ENCODE data around the gene ZYG11B. TPM values are rescaled to one million over a fixed set of nuclear protein-coding genes. Genes with fewer than 3 reads are reported as not detected.

The ZYG11B gene
- polyA plus RNA-seq, 1 donor (not counting 4 experiments of a cell fraction or from before 2014, with no cell fraction given) = 13.4 TPM

- no peak overlapping the region for H3K27ac ChIP-seq (ENCODE audit: control insufficient read depth, insufficient read depth, low read length)
- H3K9ac ChIP-seq (ENCODE audit: control insufficient read depth, extremely low read depth, insufficient read depth, low read length) = no peak overlapping the region
- DNase-seq (ENCODE audit: low read depth, low spot score) (no peak), FAIRE-seq (no peak)
- H3K4me1 ChIP-seq (ENCODE audit: control insufficient read depth, extremely low read depth, insufficient read depth, low read length) = no peaks in the 10 kb centered on the region
- no peaks in the 10 kb centered on the region for H3K79me2 ChIP-seq (ENCODE audit: control insufficient read depth, insufficient read depth, low read length)
- no peaks in the 10 kb centered on the region for H3K27me3 ChIP-seq (ENCODE audit: control insufficient read depth, extremely low read depth, insufficient read depth, low read length)
- peaks cover 0 to 2% of the 10 kb centered on the region in 2 experiments for H3K36me3 ChIP-seq (ENCODE audit: control insufficient read depth in 2 of 2, extremely low read depth in 1 of 2, insufficient read depth in 2 of 2, low read length in 2 of 2)
- no peaks in the 10 kb centered on the region for H3K9me1 ChIP-seq (ENCODE audit: control insufficient read depth, extremely low read depth, insufficient read depth, low read length)
- H3K4me3 ChIP-seq (ENCODE audit: control insufficient read depth in 2 of 3, extremely low read depth in 1 of 3, insufficient read depth in 2 of 3, low read depth in 1 of 3, low read length in 3 of 3) = no peak overlapping the region
- H3K9me3 ChIP-seq (ENCODE audit: control insufficient read depth, low read depth, low read length) = no peaks in the 10 kb centered on the region
- H3K4me2 ChIP-seq (ENCODE audit: control insufficient read depth, extremely low read depth, insufficient read depth, low read depth, low read length) = no peak overlapping the region
- TF ChIP-seq EZH2 (IDR thresholded peaks at IDR 0.05; ENCODE audit: low read length) = no peak
- no peak for TF ChIP-seq CTCF (optimal IDR thresholded peaks at IDR 0.05 in 1 of 3, IDR thresholded peaks at IDR 0.05 in 1 of 3, conservative IDR thresholded peaks at IDR 0.05 in 1 of 3; ENCODE audit: extremely low read depth in 1 of 3, insufficient read depth in 2 of 3, low read length in 3 of 3)
- no peak overlapping the region for H2AFZ ChIP-seq (ENCODE audit: control insufficient read depth, low read length)
- no peaks in the 10 kb centered on the region for H4K20me1 ChIP-seq (ENCODE audit: control insufficient read depth, extremely low read depth, insufficient read depth, low read length)
- dilution Hi-C loops (cut with MboI; ENCODE audit: extremely low pct_ligation_motif_present, low sequenced_read_pairs) = no loop called here
Observed at GRCh38 chr1:52769346-52770033, 43.2 kb downstream of the ZYG11B start.

- no peaks in the 10 kb centered on the region for H3K27me3 ChIP-seq (ENCODE audit: control insufficient read depth, extremely low read depth, insufficient read depth, low read length)
- H3K4me2 ChIP-seq (ENCODE audit: control insufficient read depth, extremely low read depth, insufficient read depth, low read depth, low read length) = no peak overlapping the region
- H3K27ac ChIP-seq (ENCODE audit: control insufficient read depth, insufficient read depth, low read length) = no peak overlapping the region
- DNase-seq (ENCODE audit: low read depth, low spot score) (no peak), FAIRE-seq (no peak)
- no peaks in the 10 kb centered on the region for H3K4me1 ChIP-seq (ENCODE audit: control insufficient read depth, extremely low read depth, insufficient read depth, low read length)
- dilution Hi-C loops (cut with MboI; ENCODE audit: extremely low pct_ligation_motif_present, low sequenced_read_pairs) = no loop called here
- no peaks in the 10 kb centered on the region for H3K9me3 ChIP-seq (ENCODE audit: control insufficient read depth, low read depth, low read length)
- TF ChIP-seq EZH2 (IDR thresholded peaks at IDR 0.05; ENCODE audit: low read length) (no peak), CTCF (optimal IDR thresholded peaks at IDR 0.05 in 1 of 3, IDR thresholded peaks at IDR 0.05 in 1 of 3, conservative IDR thresholded peaks at IDR 0.05 in 1 of 3; ENCODE audit: extremely low read depth in 1 of 3, insufficient read depth in 2 of 3, low read length in 3 of 3) (no peak)
- H2AFZ ChIP-seq (ENCODE audit: control insufficient read depth, low read length) = no peak overlapping the region
- no peaks in the 10 kb centered on the region for H3K9me1 ChIP-seq (ENCODE audit: control insufficient read depth, extremely low read depth, insufficient read depth, low read length)
- H3K79me2 ChIP-seq (ENCODE audit: control insufficient read depth, insufficient read depth, low read length) = no peaks in the 10 kb centered on the region
- peaks cover 0 to 2% of the 10 kb centered on the region in 2 experiments for H3K36me3 ChIP-seq (ENCODE audit: control insufficient read depth in 2 of 2, extremely low read depth in 1 of 2, insufficient read depth in 2 of 2, low read length in 2 of 2)
- H3K4me3 ChIP-seq (ENCODE audit: control insufficient read depth in 2 of 3, extremely low read depth in 1 of 3, insufficient read depth in 2 of 3, low read depth in 1 of 3, low read length in 3 of 3) = no peak overlapping the region
- H3K9ac ChIP-seq (ENCODE audit: control insufficient read depth, extremely low read depth, insufficient read depth, low read length) = no peak overlapping the region
- H4K20me1 ChIP-seq (ENCODE audit: control insufficient read depth, extremely low read depth, insufficient read depth, low read length) = no peaks in the 10 kb centered on the region
Observed at GRCh38 chr1:52771384-52771783, 45.1 kb downstream of the ZYG11B start.

All from keratinocyte (primary cell).